NB4 (cell line): ENCODE measurements around the gene SLITRK5.

Experiments
- DNase-seq: peaks from one replicate; pipeline ENCODE4 v3.0.0; 2010; ENCODE audit warnings: low read depth
- H3K4me3 ChIP-seq: one replicate; pipeline ENCODE4 v1.5.1; 2011; ENCODE audit warnings: mild to moderate bottlenecking, low read depth, low read length, moderate library complexity
- CTCF ChIP-seq: IDR thresholded peaks from one replicate; pipeline ENCODE4 v1.5.1; 2012; ENCODE audit warnings: low read depth, low read length
- MAX ChIP-seq: IDR thresholded peaks from 2 replicates; pipeline ENCODE4 v1.6.1; 2011; ENCODE audit warnings: low read depth, low read length
- MYC ChIP-seq: IDR thresholded peaks from 2 replicates; pipeline ENCODE4 v1.6.1; 2011; ENCODE audit warnings: low read depth, low read length
- POLR2A ChIP-seq: IDR thresholded peaks from 2 replicates; pipeline ENCODE4 v1.6.1; 2011; ENCODE audit warnings: mild to moderate bottlenecking; ENCODE audit not compliant: insufficient read length; ENCODE audit errors: extremely low read depth

SLITRK5 gene

GRCh38 chr13:87667686-87668085 is 3.5 kb upstream of the SLITRK5 start:
- no peak for DNase-seq
- no peak overlapping the region for H3K4me3 ChIP-seq
- TF ChIP-seq MAX: no peak
- no peak for TF ChIP-seq POLR2A
- no peak for TF ChIP-seq MYC
- no peak for TF ChIP-seq CTCF

GRCh38 chr13:87669379-87669978 is 1.7 kb upstream of the SLITRK5 start:
- no peak overlapping the region for H3K4me3 ChIP-seq
- TF ChIP-seq POLR2A (no peak), CTCF (peak; percentile 61), MYC (no peak)
- DNase-seq: peak; percentile 54

- H3K4me3 ChIP-seq: no peak overlapping the region
- no peak for TF ChIP-seq CTCF
- no peak for TF ChIP-seq MYC
- no peak for TF ChIP-seq POLR2A
- no peak for TF ChIP-seq MAX
- DNase-seq: no peak
Measured at GRCh38 chr13:87671753-87672605, 808 bp downstream of the SLITRK5 start.

GRCh38 chr13:87674247-87674738 is 3.1 kb downstream of the SLITRK5 start:
- no peak for TF ChIP-seq POLR2A
- TF ChIP-seq CTCF: no peak
- no peak for TF ChIP-seq MYC
- no peak for TF ChIP-seq MAX
- no peak for DNase-seq
- H3K4me3 ChIP-seq: no peak overlapping the region

- TF ChIP-seq POLR2A: no peak
- no peak for TF ChIP-seq CTCF
- no peak for TF ChIP-seq MYC
- TF ChIP-seq MAX: no peak
- DNase-seq: no peak
- no peak overlapping the region for H3K4me3 ChIP-seq
Measured at GRCh38 chr13:87675851-87676250, 4.7 kb downstream of the SLITRK5 start.
